Peyer's patch (tissue), 4 donors: Measurements from ENCODE around the gene TRIM8.

ENCODE experiments used
- CTCF ChIP-seq, 6 experiments: fragments of 450-650 bp in 4 of 6; fragments of 200-600 bp in 2 of 6; sonication (generic) in 1 of 6; IDR thresholded peaks; one replicate each; pipeline ENCODE4 v1.5.1; 2017 to 2019; ENCODE audit warnings: antibody characterized with exemption in 6 of 6, mild to moderate bottlenecking in 3 of 6, moderate library complexity in 1 of 6
- POLR2A ChIP-seq, 2 donors: fragments of 450-650 bp; IDR thresholded peaks; one replicate each; pipeline ENCODE4 v1.5.1; 2017; ENCODE audit warnings: antibody characterized with exemption in 2 of 2, mild to moderate bottlenecking in 2 of 2, moderate library complexity in 2 of 2

- TF ChIP-seq CTCF (IDR thresholded peaks at IDR 0.05) (no peak), POLR2A (IDR thresholded peaks at IDR 0.05) (no peak)
Measured at GRCh38 chr10:102621443-102622325, 22.6 kb upstream of the TRIM8 start.
